Upper lobe of right lung (tissue), 1 donor: Measurements from ENCODE around the gene IL34. TPM values are rescaled to one million over a fixed set of nuclear protein-coding genes. Genes with fewer than 3 reads are reported as not detected.
"Not testable (repeated sequence)": the region's sequence is repeated elsewhere in the genome, so short reads cannot be mapped to it uniquely, and the experiment has no call there.

Experiments
- ATAC-seq: fragments of 200-7000 bp; cut with Tn5 transposase; one replicate; pipeline ENCODE4 v1.9.1; 2020; ENCODE audit warnings: mild to moderate bottlenecking, moderate library complexity
- DNase-seq: peaks from one replicate; pipeline ENCODE4 v3.0.0-alpha.2; 2020
- H3K27ac ChIP-seq: fragments of 200-600 bp; one replicate; pipeline ENCODE4 v1.8.0; 2022
- H3K27me3 ChIP-seq: fragments of 200-600 bp; one replicate; pipeline ENCODE4 v1.8.0; 2022; ENCODE audit warnings: mild to moderate bottlenecking
- H3K36me3 ChIP-seq: fragments of 200-600 bp; one replicate; pipeline ENCODE4 v1.8.0; 2022
- H3K4me1 ChIP-seq: fragments of 200-600 bp; one replicate; pipeline ENCODE4 v1.8.0; 2022
- H3K4me3 ChIP-seq: fragments of 200-600 bp; one replicate; pipeline ENCODE4 v1.8.0; 2022; ENCODE audit warnings: mild to moderate bottlenecking
- H3K9me3 ChIP-seq: fragments of 200-600 bp; one replicate; pipeline ENCODE4 v1.8.0; 2022
- intact Hi-C: fragments of 100-400 bp; cut with DNase I; formaldehyde crosslinking; loops from one replicate; pipeline ENCODE4 v1.11.0; 2022
- total RNA-seq: library from RNA; stranded (reverse); fragmentation: NEBNext Ultra II Directional; extraction: Animal tissue kit (Norgen Biotek cat#: 25700); gene quantifications from one replicate; pipeline ENCODE4 v1.2.1, GENCODE V29; 2021
- TF ChIP-seq, protein P1 (sequence below): fragments of 200-600 bp; IDR thresholded peaks from one replicate; pipeline ENCODE4 v1.8.0; 2022; ENCODE audit warnings: antibody characterized with exemption
- donor health status: DM: no; HTN: yes; CAD: no; lungs with severe emphysema.

Gene IL34
- total RNA-seq, 1 donor from 2014 or later = 3.3 TPM

DNA sequence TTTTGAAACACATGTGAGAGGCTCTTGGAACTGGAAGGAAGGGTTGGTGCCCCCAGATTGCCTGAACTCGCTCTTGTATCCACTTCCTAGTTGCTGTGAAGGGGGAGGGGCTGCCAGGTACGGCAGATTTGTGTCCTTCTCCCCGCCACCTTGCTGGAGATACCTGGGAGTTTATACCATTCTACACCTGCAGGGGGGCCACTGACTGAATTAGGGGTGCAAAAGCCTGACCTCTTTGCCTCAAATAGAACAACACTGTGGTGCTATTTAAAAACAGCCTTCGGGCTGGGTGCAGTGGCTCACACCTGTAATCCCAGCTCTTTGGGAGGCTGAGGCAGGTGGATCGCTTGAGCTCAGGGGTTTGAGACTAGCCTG is 35.1 kb upstream of the IL34 start:
- ATAC-seq (no peak), DNase-seq (no peak)
- H3K27me3 ChIP-seq = no peaks in the 10 kb centered on the region
- intact Hi-C loops = no loop called here
- no peak overlapping the region for H3K27ac ChIP-seq
- TF ChIP-seq, protein P1, sequence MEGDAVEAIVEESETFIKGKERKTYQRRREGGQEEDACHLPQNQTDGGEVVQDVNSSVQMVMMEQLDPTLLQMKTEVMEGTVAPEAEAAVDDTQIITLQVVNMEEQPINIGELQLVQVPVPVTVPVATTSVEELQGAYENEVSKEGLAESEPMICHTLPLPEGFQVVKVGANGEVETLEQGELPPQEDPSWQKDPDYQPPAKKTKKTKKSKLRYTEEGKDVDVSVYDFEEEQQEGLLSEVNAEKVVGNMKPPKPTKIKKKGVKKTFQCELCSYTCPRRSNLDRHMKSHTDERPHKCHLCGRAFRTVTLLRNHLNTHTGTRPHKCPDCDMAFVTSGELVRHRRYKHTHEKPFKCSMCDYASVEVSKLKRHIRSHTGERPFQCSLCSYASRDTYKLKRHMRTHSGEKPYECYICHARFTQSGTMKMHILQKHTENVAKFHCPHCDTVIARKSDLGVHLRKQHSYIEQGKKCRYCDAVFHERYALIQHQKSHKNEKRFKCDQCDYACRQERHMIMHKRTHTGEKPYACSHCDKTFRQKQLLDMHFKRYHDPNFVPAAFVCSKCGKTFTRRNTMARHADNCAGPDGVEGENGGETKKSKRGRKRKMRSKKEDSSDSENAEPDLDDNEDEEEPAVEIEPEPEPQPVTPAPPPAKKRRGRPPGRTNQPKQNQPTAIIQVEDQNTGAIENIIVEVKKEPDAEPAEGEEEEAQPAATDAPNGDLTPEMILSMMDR = no peak
- H3K36me3 ChIP-seq = no peaks in the 10 kb centered on the region
- no peaks in the 10 kb centered on the region for H3K9me3 ChIP-seq
- H3K4me1 ChIP-seq = no peaks in the 10 kb centered on the region
- no peak overlapping the region for H3K4me3 ChIP-seq

GRCh38 chr16:70611785-70612303 is 34.5 kb upstream of the IL34 start:
- H3K4me3 ChIP-seq = no peak overlapping the region
- H3K27ac ChIP-seq = no peak overlapping the region
- ATAC-seq = no peak
- DNase-seq = no peak
- no peaks in the 10 kb centered on the region for H3K9me3 ChIP-seq
- no peaks in the 10 kb centered on the region for H3K36me3 ChIP-seq
- no peaks in the 10 kb centered on the region for H3K27me3 ChIP-seq
- intact Hi-C loops = no loop called here
- TF ChIP-seq, protein P1 = no peak
- no peaks in the 10 kb centered on the region for H3K4me1 ChIP-seq

DNA sequence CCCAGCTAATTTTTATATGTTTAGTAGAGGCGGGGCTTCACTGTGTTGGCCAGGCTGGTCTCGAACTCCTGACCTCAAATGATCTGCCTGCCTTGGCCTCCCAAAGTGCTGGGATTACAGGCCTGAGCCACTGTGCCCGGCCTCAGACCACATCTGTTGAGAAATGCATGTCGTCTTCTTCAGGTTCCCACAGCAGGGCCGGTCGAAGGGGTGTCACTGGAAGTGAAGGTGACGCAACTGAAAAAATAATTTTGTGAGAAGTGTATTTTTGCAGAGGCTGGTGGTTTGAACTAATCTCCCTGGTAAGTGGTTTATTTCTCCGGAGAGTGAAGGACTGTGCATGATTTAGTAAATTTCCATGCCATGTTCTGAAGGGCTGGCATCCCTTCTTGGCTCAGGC is 33.4 kb upstream of the IL34 start:
- intact Hi-C loops = no loop called here
- DNase-seq (no peak), ATAC-seq (no peak)
- no peaks in the 10 kb centered on the region for H3K27me3 ChIP-seq
- no peaks in the 10 kb centered on the region for H3K36me3 ChIP-seq
- H3K4me1 ChIP-seq = no peaks in the 10 kb centered on the region
- H3K9me3 ChIP-seq = no peaks in the 10 kb centered on the region
- H3K27ac ChIP-seq = no peak overlapping the region
- TF ChIP-seq, protein P1 = no peak
- no peak overlapping the region for H3K4me3 ChIP-seq

DNA sequence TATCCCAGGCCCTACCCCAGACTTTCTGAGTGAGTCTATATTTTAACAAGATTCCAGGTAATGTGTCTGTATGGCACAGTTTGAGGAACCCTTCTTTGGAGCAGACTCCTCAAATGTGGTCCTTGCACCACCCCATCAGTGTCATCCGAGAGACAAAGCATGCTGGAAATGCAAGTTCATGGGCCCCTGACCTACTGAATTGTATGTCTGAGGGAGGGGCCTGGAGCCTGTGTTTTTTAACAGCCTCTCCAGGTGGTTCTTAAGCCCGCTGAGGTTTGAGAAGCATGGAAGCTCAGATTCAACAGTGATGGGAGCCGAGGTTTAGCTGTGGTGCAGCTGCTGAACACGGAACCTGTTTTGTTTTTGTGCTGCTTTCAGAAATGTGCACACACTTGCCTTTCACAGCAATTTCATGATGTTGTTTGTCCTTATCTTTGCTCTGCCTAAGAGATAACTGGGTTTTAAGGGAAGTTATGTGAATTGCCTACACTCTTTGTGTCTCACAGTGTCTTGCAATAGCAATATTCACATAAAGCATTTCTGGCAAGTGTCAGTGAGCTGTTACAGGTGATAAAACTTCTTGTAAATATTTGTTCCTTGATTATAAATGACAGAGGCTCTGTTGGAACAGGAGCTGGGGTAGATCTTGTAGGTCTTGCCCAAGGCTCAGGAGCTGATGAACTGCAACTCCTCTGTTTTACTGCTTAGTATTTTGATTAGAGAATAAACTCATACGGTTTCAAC is 32.0 kb upstream of the IL34 start:
- no peaks in the 10 kb centered on the region for H3K9me3 ChIP-seq
- DNase-seq = no peak
- no peaks in the 10 kb centered on the region for H3K27me3 ChIP-seq
- H3K4me3 ChIP-seq = no peak overlapping the region
- H3K36me3 ChIP-seq = no peaks in the 10 kb centered on the region
- no peaks in the 10 kb centered on the region for H3K4me1 ChIP-seq
- no peak overlapping the region for H3K27ac ChIP-seq
- ATAC-seq = no peak
- intact Hi-C loops = no loop called here
- TF ChIP-seq, protein P1 = no peak

- no peak for DNase-seq
- no peak for ATAC-seq
- Histone ChIP-seq H3K27ac (no peak overlapping the region), H3K36me3 (no peaks in the 10 kb centered on the region), H3K27me3 (no peaks in the 10 kb centered on the region), H3K9me3 (no peaks in the 10 kb centered on the region), H3K4me1 (no peaks in the 10 kb centered on the region), H3K4me3 (no peak overlapping the region)
- TF ChIP-seq, protein P1 = no peak
- intact Hi-C loops = no loop called here
Observed at GRCh38 chr16:70615945-70616344, 30.4 kb upstream of the IL34 start.

DNA sequence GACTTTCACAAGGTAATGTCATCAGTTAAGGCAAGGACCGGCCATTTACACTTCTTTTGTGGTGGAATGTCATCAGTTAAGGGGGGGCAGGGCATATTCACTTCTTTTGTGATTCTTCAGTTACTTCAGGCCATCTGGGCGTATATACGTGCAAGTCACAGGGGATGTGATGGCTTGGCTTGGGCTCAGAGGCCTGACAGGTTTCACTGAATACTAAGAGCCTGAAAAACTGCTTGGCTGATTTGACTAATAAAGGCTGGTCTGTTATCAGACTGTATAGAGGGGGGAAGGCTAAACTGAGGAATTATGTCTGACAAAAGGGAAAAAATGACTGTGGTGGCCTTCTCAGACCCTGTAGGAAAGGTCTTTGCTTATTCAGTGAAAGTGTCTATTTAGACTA is 24.5 kb upstream of the IL34 start:
- H3K27ac ChIP-seq, ATAC-seq, DNase-seq, H3K4me1 ChIP-seq, H3K9me3 ChIP-seq, H3K27me3 ChIP-seq, H3K36me3 ChIP-seq, H3K4me3 ChIP-seq, intact Hi-C loops: not testable (repeated sequence)
